ENCODE results near the gene DR1.

DNA sequence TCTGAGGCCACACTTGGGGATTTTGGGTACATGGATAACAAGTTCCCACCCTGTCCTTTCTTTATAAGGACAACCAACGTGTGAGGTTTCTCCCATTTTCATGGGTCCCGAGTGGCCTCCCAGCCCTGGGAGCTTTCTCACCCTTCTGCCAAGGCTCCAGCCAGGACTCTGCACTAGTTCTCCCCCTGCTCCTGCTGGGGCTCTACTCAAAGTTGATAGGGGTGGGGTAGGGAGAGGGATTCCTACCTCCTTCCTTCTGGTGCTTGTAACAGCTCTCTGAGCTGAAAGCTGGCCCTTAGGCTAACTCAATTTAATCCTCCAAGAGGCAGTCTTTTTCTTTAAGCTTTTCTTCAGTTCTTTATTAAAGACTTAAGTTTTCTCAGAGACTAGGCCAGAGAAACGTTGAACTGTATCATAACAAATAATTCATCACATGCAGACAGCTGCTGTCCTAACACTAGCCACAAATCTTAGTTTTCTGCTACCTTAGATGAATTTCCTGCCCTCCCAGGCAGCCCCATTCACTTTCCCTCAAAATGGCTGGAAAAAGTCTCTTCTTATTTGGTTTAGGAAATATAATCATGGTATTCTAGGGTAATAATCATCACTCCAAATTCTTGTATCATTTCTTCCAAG lies 22.4 kb upstream of the DR1 start:
- TF ChIP-seq EZH2 (IDR thresholded peaks at IDR 0.05; ENCODE audit: insufficient read depth, poor library complexity, severe bottlenecking), result no peak
- TF ChIP-seq EZH2phosphoT487 (IDR thresholded peaks at IDR 0.05; ENCODE audit: insufficient read depth, low read depth), result no peak
